ENCODE measurements around the gene PTMS.

Gene PTMS

GRCh38 chr12:6772726-6773589 lies 6.8 kb downstream of the PTMS start:
- Histone ChIP-seq H3K9ac (ENCODE audit: low read depth, low read length) (no peak overlapping the region), H3K27ac (ENCODE audit: low read depth, low read length) (no peak overlapping the region)

GRCh38 chr12:6773590-6774351 lies 7.6 kb downstream of the PTMS start:
- Histone ChIP-seq H3K27ac (ENCODE audit: low read depth, low read length) (no peak overlapping the region), H3K27me3 (ENCODE audit: control insufficient read depth, insufficient read depth, low read length) (peaks cover 70% of the 10 kb centered on the region), H3K9ac (ENCODE audit: low read depth, low read length) (no peak overlapping the region), H3K36me3 (ENCODE audit: control insufficient read depth, insufficient read depth, low read length) (peaks cover 22% of the 10 kb centered on the region), H3K9me3 (ENCODE audit: control insufficient read depth, insufficient read depth, low read length) (no peaks in the 10 kb centered on the region), H3K4me1 (ENCODE audit: control insufficient read depth, insufficient read depth, low read length) (peaks cover 22% of the 10 kb centered on the region), H3K4me3 (ENCODE audit: low read depth, low read length) (peak overlapping the region; percentile 45; the same call in 1 of the 2 replicates)

More at GRCh38 chr12:6772726-6773589, 6.8 kb downstream of the PTMS start:
- Histone ChIP-seq H3K9me3 (ENCODE audit: control insufficient read depth, insufficient read depth, low read length) (no peaks in the 10 kb centered on the region), H3K4me1 (ENCODE audit: control insufficient read depth, insufficient read depth, low read length) (peaks cover 30% of the 10 kb centered on the region), H3K36me3 (ENCODE audit: control insufficient read depth, insufficient read depth, low read length) (peaks cover 22% of the 10 kb centered on the region), H3K27me3 (ENCODE audit: control insufficient read depth, insufficient read depth, low read length) (peaks cover 64% of the 10 kb centered on the region), H3K4me3 (ENCODE audit: low read depth, low read length) (peak overlapping the region; percentile 45; the same call in 1 of the 2 replicates)

GRCh38 chr12:6774499-6775062 lies 8.4 kb downstream of the PTMS start:
- peaks cover 70% of the 10 kb centered on the region for H3K27me3 ChIP-seq (ENCODE audit: control insufficient read depth, insufficient read depth, low read length)
- no peak overlapping the region for H3K27ac ChIP-seq (ENCODE audit: low read depth, low read length)
- H3K4me1 ChIP-seq (ENCODE audit: control insufficient read depth, insufficient read depth, low read length) = peaks cover 21% of the 10 kb centered on the region

GRCh38 chr12:6775185-6776174 lies 9.3 kb downstream of the PTMS start:
- Histone ChIP-seq H3K4me1 (ENCODE audit: control insufficient read depth, insufficient read depth, low read length) (peaks cover 21% of the 10 kb centered on the region), H3K9me3 (ENCODE audit: control insufficient read depth, insufficient read depth, low read length) (no peaks in the 10 kb centered on the region), H3K9ac (ENCODE audit: low read depth, low read length) (no peak overlapping the region), H3K27me3 (ENCODE audit: control insufficient read depth, insufficient read depth, low read length) (peaks cover 70% of the 10 kb centered on the region), H3K27ac (ENCODE audit: low read depth, low read length) (no peak overlapping the region), H3K4me3 (ENCODE audit: low read depth, low read length) (no peak overlapping the region), H3K36me3 (ENCODE audit: control insufficient read depth, insufficient read depth, low read length) (peaks cover 14% of the 10 kb centered on the region)

More at GRCh38 chr12:6774499-6775062, 8.4 kb downstream of the PTMS start:
- Histone ChIP-seq H3K9me3 (ENCODE audit: control insufficient read depth, insufficient read depth, low read length) (no peaks in the 10 kb centered on the region), H3K4me3 (ENCODE audit: low read depth, low read length) (no peak overlapping the region), H3K36me3 (ENCODE audit: control insufficient read depth, insufficient read depth, low read length) (peaks cover 18% of the 10 kb centered on the region), H3K9ac (ENCODE audit: low read depth, low read length) (no peak overlapping the region)

- Histone ChIP-seq H3K36me3 (ENCODE audit: control insufficient read depth, insufficient read depth, low read length) (peaks cover 3% of the 10 kb centered on the region; the same call in 1 of the 2 replicates), H3K27ac (ENCODE audit: low read depth, low read length) (no peak overlapping the region), H3K27me3 (ENCODE audit: control insufficient read depth, insufficient read depth, low read length) (peaks cover 61% of the 10 kb centered on the region)
Measured at GRCh38 chr12:6777386-6777785, 11.2 kb downstream of the PTMS start.

GRCh38 chr12:6778217-6778573 lies 12.0 kb downstream of the PTMS start:
- H3K27me3 ChIP-seq (ENCODE audit: control insufficient read depth, insufficient read depth, low read length) = peaks cover 53% of the 10 kb centered on the region
- peaks cover 3% of the 10 kb centered on the region; the same call in 1 of the 2 replicates for H3K36me3 ChIP-seq (ENCODE audit: control insufficient read depth, insufficient read depth, low read length)
- H3K9me3 ChIP-seq (ENCODE audit: control insufficient read depth, insufficient read depth, low read length) = no peaks in the 10 kb centered on the region
- peak overlapping the region; percentile 64 for H3K4me3 ChIP-seq (ENCODE audit: low read depth, low read length)
- peaks cover 12% of the 10 kb centered on the region for H3K4me1 ChIP-seq (ENCODE audit: control insufficient read depth, insufficient read depth, low read length)
- no peak overlapping the region for H3K27ac ChIP-seq (ENCODE audit: low read depth, low read length)
- no peak overlapping the region for H3K9ac ChIP-seq (ENCODE audit: low read depth, low read length)

More at GRCh38 chr12:6777386-6777785, 11.2 kb downstream of the PTMS start:
- H3K9me3 ChIP-seq (ENCODE audit: control insufficient read depth, insufficient read depth, low read length) = no peaks in the 10 kb centered on the region
- peaks cover 17% of the 10 kb centered on the region for H3K4me1 ChIP-seq (ENCODE audit: control insufficient read depth, insufficient read depth, low read length)
- no peak overlapping the region for H3K4me3 ChIP-seq (ENCODE audit: low read depth, low read length)
- H3K9ac ChIP-seq (ENCODE audit: low read depth, low read length) = no peak overlapping the region

- Histone ChIP-seq H3K27ac (ENCODE audit: low read depth, low read length) (peak overlapping the region; percentile 16), H3K36me3 (ENCODE audit: control insufficient read depth, insufficient read depth, low read length) (peaks cover 3% of the 10 kb centered on the region; the same call in 1 of the 2 replicates), H3K4me3 (ENCODE audit: low read depth, low read length) (peak overlapping the region; percentile 64), H3K9me3 (ENCODE audit: control insufficient read depth, insufficient read depth, low read length) (no peaks in the 10 kb centered on the region), H3K27me3 (ENCODE audit: control insufficient read depth, insufficient read depth, low read length) (peaks cover 46% of the 10 kb centered on the region), H3K4me1 (ENCODE audit: control insufficient read depth, insufficient read depth, low read length) (peaks cover 11% of the 10 kb centered on the region), H3K9ac (ENCODE audit: low read depth, low read length) (no peak overlapping the region; the same call in 1 of the 2 replicates)
Measured at GRCh38 chr12:6778574-6779550, 12.7 kb downstream of the PTMS start.

- H3K27ac ChIP-seq (ENCODE audit: low read depth, low read length) = no peak overlapping the region
- peaks cover 11% of the 10 kb centered on the region; the same call in 1 of the 2 replicates for H3K4me1 ChIP-seq (ENCODE audit: control insufficient read depth, insufficient read depth, low read length)
- H3K36me3 ChIP-seq (ENCODE audit: control insufficient read depth, insufficient read depth, low read length) = peaks cover 3% of the 10 kb centered on the region; the same call in 1 of the 2 replicates
- no peak overlapping the region for H3K9ac ChIP-seq (ENCODE audit: low read depth, low read length)
- peaks cover 36% of the 10 kb centered on the region for H3K27me3 ChIP-seq (ENCODE audit: control insufficient read depth, insufficient read depth, low read length)
- H3K4me3 ChIP-seq (ENCODE audit: low read depth, low read length) = no peak overlapping the region
- H3K9me3 ChIP-seq (ENCODE audit: control insufficient read depth, insufficient read depth, low read length) = no peaks in the 10 kb centered on the region
Measured at GRCh38 chr12:6779708-6780432, 13.7 kb downstream of the PTMS start.

- H3K4me1 ChIP-seq (ENCODE audit: control insufficient read depth, insufficient read depth, low read length) = peaks cover 11% of the 10 kb centered on the region; the same call in 1 of the 2 replicates
- no peak overlapping the region for H3K4me3 ChIP-seq (ENCODE audit: low read depth, low read length)
- H3K36me3 ChIP-seq (ENCODE audit: control insufficient read depth, insufficient read depth, low read length) = peaks cover 3% of the 10 kb centered on the region; the same call in 1 of the 2 replicates
- H3K27me3 ChIP-seq (ENCODE audit: control insufficient read depth, insufficient read depth, low read length) = peaks cover 30% of the 10 kb centered on the region
- H3K27ac ChIP-seq (ENCODE audit: low read depth, low read length) = no peak overlapping the region
- H3K9me3 ChIP-seq (ENCODE audit: control insufficient read depth, insufficient read depth, low read length) = no peaks in the 10 kb centered on the region
- H3K9ac ChIP-seq (ENCODE audit: low read depth, low read length) = no peak overlapping the region
Measured at GRCh38 chr12:6780573-6780972, 14.4 kb downstream of the PTMS start.
